Endodermal cell (in vitro differentiated cells): Measurements from ENCODE around the gene GCN1. TPM values are rescaled to one million over a fixed set of nuclear protein-coding genes. Genes with fewer than 3 reads are reported as not detected.

ENCODE experiments used
- DNase-seq: peaks from one replicate; pipeline ENCODE4 v3.0.0-alpha.2; 2017
- H3K27ac ChIP-seq: 2 replicates; pipeline ENCODE4 v1.5.1; 2013; ENCODE audit warnings: mild to moderate bottlenecking, low read depth, low read length, moderate library complexity
- H3K27me3 ChIP-seq: 2 replicates; pipeline ENCODE4 v1.6.1; 2013; ENCODE audit warnings: mild to moderate bottlenecking, low read length, moderate library complexity; ENCODE audit not compliant: insufficient read depth, control insufficient read depth, poor library complexity, severe bottlenecking
- H3K36me3 ChIP-seq: 2 replicates; pipeline ENCODE4 v1.7.0; 2013; ENCODE audit warnings: mild to moderate bottlenecking, low read length, moderate library complexity; ENCODE audit not compliant: control insufficient read depth, insufficient read depth
- H3K4me1 ChIP-seq: one replicate; pipeline ENCODE4 v1.7.0; 2013; ENCODE audit warnings: low read length; ENCODE audit not compliant: control insufficient read depth, insufficient read depth
- H3K4me3 ChIP-seq: 2 replicates; pipeline ENCODE4 v1.5.1; 2013; ENCODE audit warnings: mild to moderate bottlenecking, low read length, moderate library complexity
- H3K9ac ChIP-seq: 2 replicates; pipeline ENCODE4 v1.6.1; 2013; ENCODE audit warnings: mild to moderate bottlenecking, low read length, moderate library complexity; ENCODE audit not compliant: poor library complexity, severe bottlenecking; ENCODE audit errors: extremely low read depth
- H3K9me3 ChIP-seq: 2 replicates; pipeline ENCODE4 v1.6.1; 2013; ENCODE audit warnings: mild to moderate bottlenecking, low read length, moderate library complexity; ENCODE audit not compliant: control insufficient read depth
- H3K27ac Mint-ChIP-seq: 2 replicates; pipeline ENCODE4 v1.8.0; 2020; ENCODE audit warnings: mixed read lengths
- H3K27me3 Mint-ChIP-seq: 2 replicates; pipeline ENCODE4 v1.8.0; 2021; ENCODE audit warnings: mild to moderate bottlenecking, mixed read lengths; ENCODE audit not compliant: insufficient read depth
- H3K36me3 Mint-ChIP-seq: 2 replicates; pipeline ENCODE4 v1.8.0; 2020; ENCODE audit warnings: low read depth, mixed read lengths
- H3K4me1 Mint-ChIP-seq: 2 replicates; pipeline ENCODE4 v1.8.0; 2020; ENCODE audit warnings: mixed read lengths
- H3K4me3 Mint-ChIP-seq: 2 replicates; pipeline ENCODE4 v1.8.0; 2020; ENCODE audit warnings: mild to moderate bottlenecking, moderate library complexity, mixed read lengths
- H3K9me3 Mint-ChIP-seq: 2 replicates; pipeline ENCODE4 v1.8.0; 2020; ENCODE audit warnings: mild to moderate bottlenecking, mixed read lengths
- WGBS, 2 experiments: methylation state at CpG; one replicate each; pipeline versions ENCODE4 v1.1.5 to v1.1.7; 2013; ENCODE audit warnings: missing lambda C conversion rate in 2 of 2, mixed read lengths in 1 of 2; ENCODE audit not compliant: insufficient coverage in 1 of 2, insufficient read length in 1 of 2; 5-methylcytosine and 5-hydroxymethylcytosine counted together
- total RNA-seq, 2 donors: library from RNA; stranded (reverse); fragmentation: NEBNext Ultra II Directional in 1 of 2; extraction: Animal tissue kit (Norgen Biotek cat#: 25700) in 1 of 2; gene quantifications; 2 replicates in 1 of 2; 3 replicates in 1 of 2; pipeline ENCODE4 v1.2.1, GENCODE V29; 2021
- TF ChIP-seq, protein P1 (sequence below): fragments of 200-600 bp; sonication (generic); conservative IDR thresholded peaks from 2 replicates; pipeline ENCODE4 v1.5.0; 2021; ENCODE audit warnings: antibody characterized with exemption, mild to moderate bottlenecking

GCN1 gene
- total RNA-seq, 2 donors from 2014 or later = 133 to 143 TPM

DNA sequence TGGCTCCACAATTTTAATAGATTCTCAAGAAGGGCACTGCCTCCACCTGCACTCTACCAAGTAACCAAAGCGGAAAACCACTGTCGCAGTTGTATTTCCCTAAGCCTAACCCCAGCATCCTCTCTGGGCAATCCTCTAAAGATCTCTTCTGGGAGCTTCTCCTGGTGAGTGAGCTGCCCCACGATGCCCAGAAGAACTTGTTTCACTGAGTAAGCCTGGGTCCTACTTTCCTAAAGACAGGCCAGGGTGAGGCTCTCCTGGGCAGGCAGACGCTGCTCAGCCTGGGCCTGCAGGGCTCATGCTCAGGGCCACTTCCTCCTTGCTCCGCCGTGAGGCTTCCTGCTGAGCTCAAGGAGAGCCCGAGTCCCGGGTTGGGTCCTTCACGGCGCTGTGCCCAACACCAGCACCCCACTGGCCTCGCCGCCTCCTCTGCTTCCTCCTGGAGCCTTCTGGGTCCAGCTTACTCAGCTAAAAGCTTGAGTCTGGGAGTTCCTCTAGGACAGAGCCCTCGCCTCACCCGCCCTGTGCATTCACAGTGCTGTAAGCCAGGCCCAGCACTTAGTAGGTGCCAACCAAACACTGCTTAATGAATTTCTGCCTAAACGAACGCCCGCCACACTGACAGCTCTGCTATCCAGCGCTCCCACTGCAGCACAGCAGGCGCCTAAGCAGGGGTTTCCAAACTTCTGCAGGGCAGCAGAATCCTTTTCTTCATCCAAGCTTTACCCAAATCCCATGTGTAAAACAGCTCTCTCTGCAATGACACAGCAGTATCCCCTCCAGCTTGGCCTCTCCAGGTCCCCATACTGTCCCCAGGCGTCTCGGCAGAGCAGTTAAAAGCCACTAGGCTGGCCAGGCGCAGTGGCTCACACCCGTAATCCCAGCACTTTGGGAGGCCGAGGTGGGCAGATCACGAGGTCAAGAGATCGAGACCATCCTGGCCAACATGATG lies 83.7 kb downstream of the GCN1 start:
- Mint-ChIP-seq H3K9me3 (no peaks in the 10 kb centered on the region), H3K4me3 (no peak overlapping the region), H3K27ac (peak overlapping the region; percentile 96), H3K36me3 (peaks cover 42% of the 10 kb centered on the region), H3K4me1 (peaks cover 31% of the 10 kb centered on the region), H3K27me3 (no peaks in the 10 kb centered on the region)
- DNase-seq = peak; percentile 83
- TF ChIP-seq, protein P1, sequence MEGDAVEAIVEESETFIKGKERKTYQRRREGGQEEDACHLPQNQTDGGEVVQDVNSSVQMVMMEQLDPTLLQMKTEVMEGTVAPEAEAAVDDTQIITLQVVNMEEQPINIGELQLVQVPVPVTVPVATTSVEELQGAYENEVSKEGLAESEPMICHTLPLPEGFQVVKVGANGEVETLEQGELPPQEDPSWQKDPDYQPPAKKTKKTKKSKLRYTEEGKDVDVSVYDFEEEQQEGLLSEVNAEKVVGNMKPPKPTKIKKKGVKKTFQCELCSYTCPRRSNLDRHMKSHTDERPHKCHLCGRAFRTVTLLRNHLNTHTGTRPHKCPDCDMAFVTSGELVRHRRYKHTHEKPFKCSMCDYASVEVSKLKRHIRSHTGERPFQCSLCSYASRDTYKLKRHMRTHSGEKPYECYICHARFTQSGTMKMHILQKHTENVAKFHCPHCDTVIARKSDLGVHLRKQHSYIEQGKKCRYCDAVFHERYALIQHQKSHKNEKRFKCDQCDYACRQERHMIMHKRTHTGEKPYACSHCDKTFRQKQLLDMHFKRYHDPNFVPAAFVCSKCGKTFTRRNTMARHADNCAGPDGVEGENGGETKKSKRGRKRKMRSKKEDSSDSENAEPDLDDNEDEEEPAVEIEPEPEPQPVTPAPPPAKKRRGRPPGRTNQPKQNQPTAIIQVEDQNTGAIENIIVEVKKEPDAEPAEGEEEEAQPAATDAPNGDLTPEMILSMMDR = no peak
- Histone ChIP-seq H3K27me3 (no peaks in the 10 kb centered on the region), H3K4me3 (no peak overlapping the region), H3K36me3 (peaks cover 37% of the 10 kb centered on the region), H3K9me3 (no peaks in the 10 kb centered on the region), H3K27ac (peak overlapping the region; percentile 8), H3K4me1 (peaks cover 5% of the 10 kb centered on the region), H3K9ac (no peak overlapping the region)
- WGBS, 2 experiments = 81 to 82% methylated on average over 25 to 26 of the region's 26 CpGs

DNA sequence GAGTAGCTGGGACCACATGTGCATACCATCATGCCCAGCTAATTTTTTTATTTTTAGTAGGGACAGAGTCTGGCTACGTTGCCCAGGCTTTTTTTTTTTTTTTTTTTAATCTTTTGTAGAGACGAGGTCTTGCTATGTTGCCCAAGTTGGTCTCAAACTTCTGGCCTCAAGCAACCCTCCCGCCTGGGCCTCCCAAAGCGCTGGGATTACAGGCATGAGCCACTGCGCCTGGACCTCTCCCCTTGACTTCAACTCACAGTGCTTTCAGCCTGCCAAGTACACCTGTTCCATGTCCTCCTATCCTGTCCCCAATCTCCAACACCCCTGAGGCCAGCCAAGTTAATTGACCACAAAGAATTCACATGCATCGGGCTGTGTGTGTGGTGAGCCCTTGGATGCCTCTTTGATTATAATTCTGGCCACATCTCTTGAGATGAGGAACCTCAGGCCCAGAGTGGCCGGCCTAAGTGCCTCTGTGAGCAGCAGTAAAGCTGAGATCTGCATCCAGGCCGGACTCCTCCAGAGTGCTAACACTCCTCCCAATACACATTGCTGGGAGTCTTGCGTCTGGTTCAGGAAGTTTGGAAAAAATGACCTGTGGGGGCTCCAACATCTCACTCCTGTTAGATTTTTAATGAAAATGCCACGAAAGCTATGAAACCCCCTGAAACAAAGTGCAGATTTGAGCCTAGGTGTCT lies 84.8 kb downstream of the GCN1 start:
- H3K4me1 Mint-ChIP-seq = peaks cover 27% of the 10 kb centered on the region

DNA sequence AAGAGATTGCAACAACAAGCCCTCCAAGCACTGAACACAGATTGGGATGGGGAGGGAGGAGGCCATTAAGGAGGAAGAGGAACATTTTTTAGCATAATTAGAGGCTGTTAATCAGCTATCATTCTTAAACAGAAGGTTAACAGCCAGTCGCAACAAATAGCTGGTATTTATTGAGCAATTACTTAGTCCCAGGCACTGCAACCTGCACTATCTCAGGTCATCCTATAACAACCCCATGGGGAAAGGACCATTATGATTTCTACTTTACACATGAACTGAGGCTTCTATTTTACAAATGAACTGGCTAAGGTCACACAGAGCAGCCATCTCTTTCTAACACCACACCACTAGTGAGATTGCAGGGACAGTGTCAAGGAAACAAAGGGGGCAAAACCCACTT lies 88.4 kb downstream of the GCN1 start:
- Mint-ChIP-seq H3K27me3 (no peaks in the 10 kb centered on the region), H3K9me3 (no peaks in the 10 kb centered on the region), H3K27ac (no peak overlapping the region), H3K4me1 (peaks cover 24% of the 10 kb centered on the region), H3K4me3 (no peak overlapping the region), H3K36me3 (peaks cover 45% of the 10 kb centered on the region)
- 92 to 94% methylated on average over 1 of the region's 1 CpG for WGBS, 2 experiments
- peaks cover 5% of the 10 kb centered on the region for H3K4me1 ChIP-seq
- H3K9me3 ChIP-seq = no peaks in the 10 kb centered on the region
- TF ChIP-seq, protein P1 = no peak
- H3K27me3 ChIP-seq = no peaks in the 10 kb centered on the region
- no peak for DNase-seq
- no peak overlapping the region for H3K27ac ChIP-seq
- H3K4me3 ChIP-seq = no peak overlapping the region
- H3K9ac ChIP-seq = no peak overlapping the region
- H3K36me3 ChIP-seq = peaks cover 31% of the 10 kb centered on the region

More for the DNA sequence above, 84.8 kb downstream of the GCN1 start:
- H3K36me3 Mint-ChIP-seq = peaks cover 45% of the 10 kb centered on the region
- peaks cover 5% of the 10 kb centered on the region for H3K4me1 ChIP-seq
- no peaks in the 10 kb centered on the region for H3K27me3 Mint-ChIP-seq
- WGBS, 2 experiments = 83 to 92% methylated on average over 7 to 10 of the region's 10 CpGs
- no peak overlapping the region for H3K27ac ChIP-seq
- no peak overlapping the region for H3K9ac ChIP-seq
- no peaks in the 10 kb centered on the region for H3K27me3 ChIP-seq
- TF ChIP-seq, protein P1 = no peak
- DNase-seq = peak; percentile 75
- H3K27ac Mint-ChIP-seq = peak overlapping the region; percentile 96
- H3K4me3 Mint-ChIP-seq = no peak overlapping the region
- H3K9me3 Mint-ChIP-seq = no peaks in the 10 kb centered on the region
- H3K36me3 ChIP-seq = peaks cover 40% of the 10 kb centered on the region
- no peak overlapping the region for H3K4me3 ChIP-seq
- no peaks in the 10 kb centered on the region for H3K9me3 ChIP-seq
